ENCODE results near the gene MCOLN2. TPM values are rescaled to one million over a fixed set of nuclear protein-coding genes. Genes with fewer than 3 reads are reported as not detected.

MCOLN2 gene
- total and polyA plus RNA-seq, 2 experiments from 2014 or later = 0.31 TPM; not detected in 1

GRCh38 chr1:85030536-85030935 lies 33.6 kb upstream of the MCOLN2 start:
- Histone ChIP-seq H3K4me1 (ENCODE audit: insufficient read depth) (no peaks in the 10 kb centered on the region), H3F3A (ENCODE audit: insufficient read depth) (no peaks in the 10 kb centered on the region), H3K27ac (no peak overlapping the region), H3K9me3 (ENCODE audit: low read depth) (no peaks in the 10 kb centered on the region), H3K4me2 (ENCODE audit: unreplicated experiment) (no peak overlapping the region), H4K20me1 (ENCODE audit: insufficient read depth) (no peaks in the 10 kb centered on the region), H2AFZ (no peak overlapping the region), H3K9ac (no peak overlapping the region), H3K36me3 (ENCODE audit: low read depth) (no peaks in the 10 kb centered on the region), H3K27me3 (replicated peaks; ENCODE audit: insufficient read depth) (no peaks in the 10 kb centered on the region), H3K79me2 (ENCODE audit: insufficient read depth) (no peaks in the 10 kb centered on the region), H3K9me2 (ENCODE audit: insufficient read depth) (no peaks in the 10 kb centered on the region), H3K4me3 (no peak overlapping the region)
- no peak for DNase-seq
- in situ Hi-C loops (cut with MboI) = no loop called here
- TF ChIP-seq EZH2 (IDR thresholded peaks at IDR 0.05; ENCODE audit: insufficient read depth, poor library complexity, severe bottlenecking) (no peak), EZH2phosphoT487 (IDR thresholded peaks at IDR 0.05; ENCODE audit: insufficient read depth, low read depth) (no peak)

GRCh38 chr1:85028151-85028550 lies 31.2 kb upstream of the MCOLN2 start:
- H3K36me3 ChIP-seq (ENCODE audit: low read depth) = no peaks in the 10 kb centered on the region
- H4K20me1 ChIP-seq (ENCODE audit: insufficient read depth) = no peaks in the 10 kb centered on the region
- DNase-seq = no peak
- no peak overlapping the region for H3K4me2 ChIP-seq (ENCODE audit: unreplicated experiment)
- H3K9ac ChIP-seq = no peak overlapping the region
- no peaks in the 10 kb centered on the region for H3K9me3 ChIP-seq (ENCODE audit: low read depth)
- no peaks in the 10 kb centered on the region for H3F3A ChIP-seq (ENCODE audit: insufficient read depth)
- H2AFZ ChIP-seq = no peak overlapping the region
- in situ Hi-C loops (cut with MboI) = no loop called here
- TF ChIP-seq EZH2phosphoT487 (IDR thresholded peaks at IDR 0.05; ENCODE audit: insufficient read depth, low read depth) (no peak), EZH2 (IDR thresholded peaks at IDR 0.05; ENCODE audit: insufficient read depth, poor library complexity, severe bottlenecking) (no peak)
- no peaks in the 10 kb centered on the region for H3K9me2 ChIP-seq (ENCODE audit: insufficient read depth)
- H3K27me3 ChIP-seq (replicated peaks; ENCODE audit: insufficient read depth) = no peaks in the 10 kb centered on the region
- H3K79me2 ChIP-seq (ENCODE audit: insufficient read depth) = no peaks in the 10 kb centered on the region
- H3K4me3 ChIP-seq = no peak overlapping the region
- H3K4me1 ChIP-seq (ENCODE audit: insufficient read depth) = no peaks in the 10 kb centered on the region
- no peak overlapping the region for H3K27ac ChIP-seq
- 78 to 80% methylated on average over 3 of the region's 3 CpGs for WGBS, 2 experiments (ENCODE audit: low coverage in 1 of 2, low lambda C conversion rate in 2 of 2, missing lambda C conversion rate in 2 of 2)

- DNase-seq = peak; percentile 35
- Histone ChIP-seq H3K4me2 (ENCODE audit: unreplicated experiment) (no peak overlapping the region), H3K9me3 (ENCODE audit: low read depth) (no peaks in the 10 kb centered on the region), H2AFZ (no peak overlapping the region), H3K27ac (no peak overlapping the region), H3K4me3 (no peak overlapping the region), H3F3A (ENCODE audit: insufficient read depth) (no peaks in the 10 kb centered on the region), H3K9me2 (ENCODE audit: insufficient read depth) (no peaks in the 10 kb centered on the region), H3K9ac (no peak overlapping the region), H3K36me3 (ENCODE audit: low read depth) (no peaks in the 10 kb centered on the region), H3K79me2 (ENCODE audit: insufficient read depth) (no peaks in the 10 kb centered on the region), H3K27me3 (replicated peaks; ENCODE audit: insufficient read depth) (no peaks in the 10 kb centered on the region), H3K4me1 (ENCODE audit: insufficient read depth) (no peaks in the 10 kb centered on the region), H4K20me1 (ENCODE audit: insufficient read depth) (no peaks in the 10 kb centered on the region)
- 76 to 80% methylated on average over 5 of the region's 5 CpGs for WGBS, 2 experiments (ENCODE audit: low coverage in 1 of 2, low lambda C conversion rate in 2 of 2, missing lambda C conversion rate in 2 of 2)
- TF ChIP-seq EZH2phosphoT487 (IDR thresholded peaks at IDR 0.05; ENCODE audit: insufficient read depth, low read depth) (no peak), EZH2 (IDR thresholded peaks at IDR 0.05; ENCODE audit: insufficient read depth, poor library complexity, severe bottlenecking) (no peak)
- in situ Hi-C loops (cut with MboI) = no loop called here
Measured at GRCh38 chr1:85027242-85027983, 30.5 kb upstream of the MCOLN2 start.

- DNase-seq = no peak
- WGBS, 2 experiments (ENCODE audit: low coverage in 1 of 2, low lambda C conversion rate in 2 of 2, missing lambda C conversion rate in 2 of 2) = 69 to 76% methylated on average over 1 of the region's 1 CpG
- no peaks in the 10 kb centered on the region for H3K36me3 ChIP-seq (ENCODE audit: low read depth)
- no peak overlapping the region for H3K4me3 ChIP-seq
- H3K9ac ChIP-seq = no peak overlapping the region
- no peaks in the 10 kb centered on the region for H3K27me3 ChIP-seq (replicated peaks; ENCODE audit: insufficient read depth)
- no peaks in the 10 kb centered on the region for H3K9me2 ChIP-seq (ENCODE audit: insufficient read depth)
- no peaks in the 10 kb centered on the region for H4K20me1 ChIP-seq (ENCODE audit: insufficient read depth)
- no peaks in the 10 kb centered on the region for H3K79me2 ChIP-seq (ENCODE audit: insufficient read depth)
- in situ Hi-C loops (cut with MboI) = no loop called here
- H3K27ac ChIP-seq = no peak overlapping the region
- H2AFZ ChIP-seq = no peak overlapping the region
- no peaks in the 10 kb centered on the region for H3K4me1 ChIP-seq (ENCODE audit: insufficient read depth)
- H3F3A ChIP-seq (ENCODE audit: insufficient read depth) = no peaks in the 10 kb centered on the region
- no peak overlapping the region for H3K4me2 ChIP-seq (ENCODE audit: unreplicated experiment)
- no peaks in the 10 kb centered on the region for H3K9me3 ChIP-seq (ENCODE audit: low read depth)
- TF ChIP-seq EZH2 (IDR thresholded peaks at IDR 0.05; ENCODE audit: insufficient read depth, poor library complexity, severe bottlenecking) (no peak), EZH2phosphoT487 (IDR thresholded peaks at IDR 0.05; ENCODE audit: insufficient read depth, low read depth) (no peak)
Measured at GRCh38 chr1:85025940-85026339, 29.0 kb upstream of the MCOLN2 start.
